SK-N-SH (cell line): ENCODE data around the gene PCBD2.

ENCODE experiments used
- CHD2 ChIP-seq: fragments of 150-350 bp; IDR thresholded peaks from 2 replicates; pipeline ENCODE4 v1.6.1; 2018; ENCODE audit warnings: low read length; ENCODE audit not compliant: partially characterized antibody
- CTCF ChIP-seq: fragments of 200-600 bp; sonication (generic); IDR thresholded peaks from 2 replicates; pipeline ENCODE4 v1.6.1; 2017; ENCODE audit warnings: antibody characterized with exemption, mild to moderate bottlenecking, moderate library complexity
- ELF1 ChIP-seq: IDR thresholded peaks from 2 replicates; pipeline ENCODE4 v1.4.0; 2012
- EP300 ChIP-seq, 2 experiments: IDR thresholded peaks; 2 replicates each; pipeline versions ENCODE4 v1.4.0 to v1.6.1; 2012; ENCODE audit warnings: borderline replicate concordance in 1 of 2, low read depth in 1 of 2, low read length in 1 of 2
- GABPA ChIP-seq: IDR thresholded peaks from 2 replicates; pipeline ENCODE4 v1.4.0; 2012; ENCODE audit warnings: low read depth, mild to moderate bottlenecking
- MAX ChIP-seq: IDR thresholded peaks from 2 replicates; pipeline ENCODE4 v1.4.0; 2012; ENCODE audit warnings: low read depth
- MXI1 ChIP-seq: IDR thresholded peaks from 2 replicates; pipeline ENCODE4 v1.6.1; 2012; ENCODE audit warnings: mild to moderate bottlenecking, low read depth, low read length, improper control_type of control experiment
- PBX3 ChIP-seq: IDR thresholded peaks from 2 replicates; pipeline ENCODE4; 2012
- POLR2AphosphoS5 ChIP-seq: IDR thresholded peaks from 2 replicates; pipeline ENCODE4 v1.6.1; 2012; ENCODE audit warnings: low read depth, low read length
- RAD21 ChIP-seq: IDR thresholded peaks from 2 replicates; pipeline ENCODE4 v1.6.1; 2012; ENCODE audit warnings: mild to moderate bottlenecking, low read length
- REST ChIP-seq: IDR thresholded peaks from 2 replicates; pipeline ENCODE4 v1.6.1; 2012; ENCODE audit warnings: mild to moderate bottlenecking, low read depth, low read length, moderate library complexity
- TCF12 ChIP-seq: IDR thresholded peaks from 2 replicates; pipeline ENCODE4 v1.4.0; 2012

- no peak for TF ChIP-seq POLR2AphosphoS5
- TF ChIP-seq ELF1 = no peak
- no peak for TF ChIP-seq MXI1
- TF ChIP-seq CTCF = no peak
- no peak for TF ChIP-seq CHD2
- TF ChIP-seq MAX = no peak
- TF ChIP-seq GABPA = no peak
- no peak for TF ChIP-seq REST
- TF ChIP-seq RAD21 = no peak
- no peak for TF ChIP-seq PBX3
- TF ChIP-seq TCF12 = no peak
- TF ChIP-seq EP300 (IDR thresholded peaks at IDR 0.05; ENCODE audit: borderline replicate concordance in 1 of 2, low read depth in 1 of 2, low read length in 1 of 2) = no peak
Observed at GRCh38 chr5:135005076-135005475, 100.1 kb downstream of the PCBD2 start.
